ENCODE results near the gene FGF9.

The FGF9 gene

GRCh38 chr13:21688056-21688455 lies 17.2 kb downstream of the FGF9 start:
- H3K27ac ChIP-seq (replicated peaks), result no peak overlapping the region
- H3K4me3 ChIP-seq (replicated peaks; ENCODE audit: insufficient read depth, low read length), result no peak overlapping the region
- DNase-seq (ENCODE audit: low read depth in 1 of 2, low spot score in 1 of 2), result no peak
- no peak for TF ChIP-seq CTCF (IDR thresholded peaks at IDR 0.05; ENCODE audit: insufficient read depth, low read length)
- H3K27me3 ChIP-seq (ENCODE audit: insufficient read depth, poor library complexity, severe bottlenecking), result peaks cover 3% of the 10 kb centered on the region

- no peak for DNase-seq (ENCODE audit: low read depth in 1 of 2, low spot score in 1 of 2)
- peaks cover 3% of the 10 kb centered on the region for H3K27me3 ChIP-seq (ENCODE audit: insufficient read depth, poor library complexity, severe bottlenecking)
- no peak overlapping the region for H3K4me3 ChIP-seq (replicated peaks; ENCODE audit: insufficient read depth, low read length)
- H3K27ac ChIP-seq (replicated peaks), result no peak overlapping the region
- TF ChIP-seq GABPA (IDR thresholded peaks at IDR 0.05; ENCODE audit: low read depth) (no peak), POLR2AphosphoS5 (IDR thresholded peaks at IDR 0.05; ENCODE audit: low read depth) (no peak), REST (IDR thresholded peaks at IDR 0.05; ENCODE audit: insufficient replicate concordance, low read depth) (no peak), CTCF (IDR thresholded peaks at IDR 0.05; ENCODE audit: insufficient read depth, low read length) (no peak), SPI1 (IDR thresholded peaks at IDR 0.05; ENCODE audit: borderline replicate concordance, low read depth) (no peak)
These were observed 18.2 kb downstream of the FGF9 start for GRCh38 chr13:21689097-21689496.

- Histone ChIP-seq H3K27me3 (ENCODE audit: insufficient read depth, poor library complexity, severe bottlenecking) (no peaks in the 10 kb centered on the region), H3K4me3 (replicated peaks; ENCODE audit: insufficient read depth, low read length) (no peak overlapping the region), H3K27ac (replicated peaks) (no peak overlapping the region)
- DNase-seq (ENCODE audit: low read depth in 1 of 2, low spot score in 1 of 2), result no peak
- no peak for TF ChIP-seq POLR2AphosphoS5 (IDR thresholded peaks at IDR 0.05; ENCODE audit: low read depth)
- TF ChIP-seq CTCF (IDR thresholded peaks at IDR 0.05; ENCODE audit: insufficient read depth, low read length), result no peak
- TF ChIP-seq GABPA (IDR thresholded peaks at IDR 0.05; ENCODE audit: low read depth), result no peak
- TF ChIP-seq SPI1 (IDR thresholded peaks at IDR 0.05; ENCODE audit: borderline replicate concordance, low read depth), result no peak
- no peak for TF ChIP-seq REST (IDR thresholded peaks at IDR 0.05; ENCODE audit: insufficient replicate concordance, low read depth)
These were observed 20.1 kb downstream of the FGF9 start for GRCh38 chr13:21690955-21691354.

- Histone ChIP-seq H3K4me3 (replicated peaks; ENCODE audit: insufficient read depth, low read length) (no peak overlapping the region), H3K27me3 (ENCODE audit: insufficient read depth, poor library complexity, severe bottlenecking) (no peaks in the 10 kb centered on the region), H3K27ac (replicated peaks) (no peak overlapping the region)
- no peak for TF ChIP-seq CTCF (IDR thresholded peaks at IDR 0.05; ENCODE audit: insufficient read depth, low read length)
- no peak for TF ChIP-seq POLR2AphosphoS5 (IDR thresholded peaks at IDR 0.05; ENCODE audit: low read depth)
- TF ChIP-seq SPI1 (IDR thresholded peaks at IDR 0.05; ENCODE audit: borderline replicate concordance, low read depth), result no peak
- no peak for TF ChIP-seq REST (IDR thresholded peaks at IDR 0.05; ENCODE audit: insufficient replicate concordance, low read depth)
- TF ChIP-seq GABPA (IDR thresholded peaks at IDR 0.05; ENCODE audit: low read depth), result no peak
- DNase-seq (ENCODE audit: low read depth in 1 of 2, low spot score in 1 of 2), result no peak
These were observed 20.6 kb downstream of the FGF9 start for GRCh38 chr13:21691500-21691899.

Measured in HL-60 (cell line).